Astrocyte of the cerebellum (primary cell): ENCODE measurements around the gene KDM2A.

ENCODE experiments used
- DNase-seq: peaks from one replicate; pipeline ENCODE4 v3.0.0-alpha.2; 2011; ENCODE audit warnings: low read depth
- H3K4me3 ChIP-seq: 2 replicates; pipeline ENCODE4 v1.5.1; 2011; ENCODE audit warnings: mild to moderate bottlenecking, low read depth, low read length, moderate library complexity
- in situ Hi-C: cut with HindIII; loops from 2 replicates; pipeline ENCODE4 v1.10.0; 2017; ENCODE audit warnings: low sequenced_read_pairs
- TF ChIP-seq, protein P1 (sequence below): IDR thresholded peaks from 2 replicates; pipeline ENCODE4 v1.5.1; 2012; ENCODE audit warnings: low read length, low read depth, moderate library complexity, mild to moderate bottlenecking; ENCODE audit errors: missing control alignments

KDM2A gene

DNA sequence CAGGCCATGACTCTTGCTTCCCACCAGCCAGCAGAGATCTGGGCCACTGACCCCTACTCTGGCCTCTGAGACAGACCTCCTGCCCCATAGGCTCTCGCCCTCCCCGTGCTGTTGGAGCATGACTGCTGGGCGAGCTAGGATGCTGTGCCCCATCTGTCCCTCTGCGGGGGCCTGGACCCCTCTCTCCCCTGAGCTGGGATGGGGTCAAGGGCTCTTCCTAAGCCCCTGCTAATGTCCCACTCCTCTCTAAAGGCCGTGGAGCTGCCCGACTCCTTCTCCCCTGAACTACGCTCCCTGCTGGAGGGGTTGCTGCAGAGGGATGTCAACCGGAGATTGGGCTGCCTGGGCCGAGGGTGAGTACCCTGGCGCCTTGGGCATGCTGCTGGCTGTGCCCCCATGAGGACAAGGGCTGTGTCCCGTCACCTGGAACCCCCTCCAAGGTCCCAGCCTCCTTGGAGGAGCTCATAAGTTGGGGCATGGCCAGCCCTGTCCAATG lies 163.9 kb downstream of the KDM2A start:
- H3K4me3 ChIP-seq = no peak overlapping the region
- TF ChIP-seq, protein P1, sequence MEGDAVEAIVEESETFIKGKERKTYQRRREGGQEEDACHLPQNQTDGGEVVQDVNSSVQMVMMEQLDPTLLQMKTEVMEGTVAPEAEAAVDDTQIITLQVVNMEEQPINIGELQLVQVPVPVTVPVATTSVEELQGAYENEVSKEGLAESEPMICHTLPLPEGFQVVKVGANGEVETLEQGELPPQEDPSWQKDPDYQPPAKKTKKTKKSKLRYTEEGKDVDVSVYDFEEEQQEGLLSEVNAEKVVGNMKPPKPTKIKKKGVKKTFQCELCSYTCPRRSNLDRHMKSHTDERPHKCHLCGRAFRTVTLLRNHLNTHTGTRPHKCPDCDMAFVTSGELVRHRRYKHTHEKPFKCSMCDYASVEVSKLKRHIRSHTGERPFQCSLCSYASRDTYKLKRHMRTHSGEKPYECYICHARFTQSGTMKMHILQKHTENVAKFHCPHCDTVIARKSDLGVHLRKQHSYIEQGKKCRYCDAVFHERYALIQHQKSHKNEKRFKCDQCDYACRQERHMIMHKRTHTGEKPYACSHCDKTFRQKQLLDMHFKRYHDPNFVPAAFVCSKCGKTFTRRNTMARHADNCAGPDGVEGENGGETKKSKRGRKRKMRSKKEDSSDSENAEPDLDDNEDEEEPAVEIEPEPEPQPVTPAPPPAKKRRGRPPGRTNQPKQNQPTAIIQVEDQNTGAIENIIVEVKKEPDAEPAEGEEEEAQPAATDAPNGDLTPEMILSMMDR = no peak
- in situ Hi-C loops = no loop called here
- no peak for DNase-seq

DNA sequence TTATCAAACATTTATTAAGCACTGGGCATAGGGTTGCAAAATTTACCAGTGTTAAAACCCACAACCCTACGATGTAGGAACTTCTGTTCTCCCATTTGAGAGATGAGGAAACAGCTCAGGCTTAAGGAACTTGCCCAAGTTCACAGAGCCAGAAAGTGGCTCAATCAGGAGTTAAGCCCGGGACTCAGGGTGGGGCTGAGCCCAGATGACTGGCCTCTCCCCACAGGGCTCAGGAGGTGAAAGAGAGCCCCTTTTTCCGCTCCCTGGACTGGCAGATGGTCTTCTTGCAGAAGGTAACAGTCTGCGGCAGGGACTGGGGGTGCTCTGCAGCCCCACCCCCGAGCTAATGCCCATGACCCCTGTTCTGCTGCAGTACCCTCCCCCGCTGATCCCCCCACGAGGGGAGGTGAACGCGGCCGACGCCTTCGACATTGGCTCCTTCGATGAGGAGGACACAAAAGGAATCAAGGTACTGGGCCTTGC lies 164.5 kb downstream of the KDM2A start:
- DNase-seq = no peak
- TF ChIP-seq, protein P1 = no peak
- in situ Hi-C loops = no loop called here
- H3K4me3 ChIP-seq = no peak overlapping the region

DNA sequence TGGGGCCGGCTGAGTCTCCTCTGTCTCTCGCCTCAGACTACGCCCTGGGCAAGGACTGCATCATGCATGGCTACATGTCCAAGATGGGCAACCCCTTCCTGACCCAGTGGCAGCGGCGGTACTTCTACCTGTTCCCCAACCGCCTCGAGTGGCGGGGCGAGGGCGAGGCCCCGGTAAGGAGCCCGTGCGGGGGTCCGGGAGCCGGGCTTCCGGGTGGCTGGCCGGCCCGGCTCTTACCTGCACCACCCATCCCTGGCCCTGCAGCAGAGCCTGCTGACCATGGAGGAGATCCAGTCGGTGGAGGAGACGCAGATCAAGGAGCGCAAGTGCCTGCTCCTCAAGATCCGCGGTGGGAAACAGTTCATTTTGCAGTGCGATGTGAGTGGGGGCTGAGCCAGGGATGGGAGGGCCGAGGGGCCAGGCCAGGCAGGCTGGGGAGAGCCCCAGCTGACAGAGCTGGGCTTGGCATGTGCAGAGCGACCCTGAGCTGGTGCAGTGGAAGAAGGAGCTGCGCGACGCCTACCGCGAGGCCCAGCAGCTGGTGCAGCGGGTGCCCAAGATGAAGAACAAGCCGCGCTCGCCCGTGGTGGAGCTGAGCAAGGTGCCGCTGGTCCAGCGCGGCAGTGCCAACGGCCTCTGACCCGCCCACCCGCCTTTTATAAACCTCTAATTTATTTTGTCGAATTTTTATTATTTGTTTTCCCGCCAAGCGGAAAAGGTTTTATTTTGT lies 165.9 kb downstream of the KDM2A start:
- no peak overlapping the region for H3K4me3 ChIP-seq
- DNase-seq = no peak
- TF ChIP-seq, protein P1 = no peak
- in situ Hi-C loops = no loop called here

DNA sequence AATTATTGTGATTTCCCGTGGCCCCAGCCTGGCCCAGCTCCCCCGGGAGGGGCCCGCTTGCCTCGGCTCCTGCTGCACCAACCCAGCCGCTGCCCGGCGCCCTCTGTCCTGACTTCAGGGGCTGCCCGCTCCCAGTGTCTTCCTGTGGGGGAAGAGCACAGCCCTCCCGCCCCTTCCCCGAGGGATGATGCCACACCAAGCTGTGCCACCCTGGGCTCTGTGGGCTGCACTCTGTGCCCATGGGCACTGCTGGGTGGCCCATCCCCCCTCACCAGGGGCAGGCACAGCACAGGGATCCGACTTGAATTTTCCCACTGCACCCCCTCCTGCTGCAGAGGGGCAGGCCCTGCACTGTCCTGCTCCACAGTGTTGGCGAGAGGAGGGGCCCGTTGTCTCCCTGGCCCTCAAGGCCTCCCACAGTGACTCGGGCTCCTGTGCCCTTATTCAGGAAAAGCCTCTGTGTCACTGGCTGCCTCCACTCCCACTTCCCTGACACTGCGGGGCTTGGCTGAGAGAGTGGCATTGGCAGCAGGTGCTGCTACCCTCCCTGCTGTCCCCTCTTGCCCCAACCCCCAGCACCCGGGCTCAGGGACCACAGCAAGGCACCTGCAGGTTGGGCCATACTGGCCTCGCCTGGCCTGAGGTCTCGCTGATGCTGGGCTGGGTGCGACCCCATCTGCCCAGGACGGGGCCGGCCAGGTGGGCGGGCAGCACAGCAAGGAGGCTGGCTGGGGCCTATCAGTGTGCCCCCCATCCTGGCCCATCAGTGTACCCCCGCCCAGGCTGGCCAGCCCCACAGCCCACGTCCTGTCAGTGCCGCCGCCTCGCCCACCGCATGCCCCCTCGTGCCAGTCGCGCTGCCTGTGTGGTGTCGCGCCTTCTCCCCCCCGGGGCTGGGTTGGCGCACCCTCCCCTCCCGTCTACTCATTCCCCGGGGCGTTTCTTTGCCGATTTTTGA lies 166.8 kb downstream of the KDM2A start:
- DNase-seq = no peak
- in situ Hi-C loops = no loop called here
- TF ChIP-seq, protein P1 = no peak
- no peak overlapping the region for H3K4me3 ChIP-seq

DNA sequence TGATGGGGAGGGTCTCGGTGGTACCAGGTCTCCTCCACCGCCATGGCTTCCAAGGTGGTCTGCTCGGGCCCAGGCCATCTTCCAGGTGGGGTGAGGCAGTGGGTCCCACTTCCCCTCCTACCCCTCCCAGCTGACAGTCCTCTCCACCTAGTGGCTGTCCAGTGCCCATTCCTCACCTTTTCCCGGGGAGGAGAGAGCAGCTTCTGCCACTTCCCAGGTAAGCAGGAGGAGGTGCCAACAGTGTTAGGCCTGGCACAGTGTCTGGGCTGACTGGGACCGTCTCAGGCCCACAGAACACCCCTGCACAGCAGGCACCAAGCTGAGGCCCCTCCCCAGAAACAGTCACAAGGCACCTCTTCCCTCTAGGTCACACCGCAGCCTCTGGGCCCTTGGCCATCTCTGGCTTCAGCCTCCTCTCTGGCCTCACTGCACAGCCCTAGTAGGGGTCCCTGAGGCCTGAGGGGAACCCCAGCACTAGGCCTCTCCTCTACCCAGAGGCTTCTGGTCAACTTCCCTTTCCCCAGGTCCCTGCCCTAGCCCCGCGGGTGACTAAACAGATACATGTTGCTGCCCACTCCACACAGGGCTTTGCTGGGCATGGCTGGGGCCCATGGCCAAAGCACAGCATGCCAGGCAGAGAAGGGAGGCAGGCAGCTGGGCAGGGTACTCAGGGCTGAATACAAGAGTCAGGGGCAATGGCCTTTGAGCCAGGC lies 167.7 kb downstream of the KDM2A start:
- in situ Hi-C loops = no loop called here
- TF ChIP-seq, protein P1 = no peak
- DNase-seq = no peak
- no peak overlapping the region for H3K4me3 ChIP-seq
